Epithelial cell of esophagus (primary cell): ENCODE results near the gene COL16A1.

Source experiments
- DNase-seq: peaks from one replicate; pipeline ENCODE4 v3.0.0; 2010; ENCODE audit warnings: low read depth
- H3K4me3 ChIP-seq: 2 replicates; pipeline ENCODE4 v1.5.1; 2011; ENCODE audit warnings: mild to moderate bottlenecking, low read length, control low read depth
- CTCF ChIP-seq: IDR thresholded peaks from 2 replicates; pipeline ENCODE4 v1.5.1; 2011; ENCODE audit warnings: low read depth, mild to moderate bottlenecking, low read length, control low read depth, inconsistent platforms; ENCODE audit not compliant: insufficient read depth; ENCODE audit errors: missing control alignments

Gene COL16A1

GRCh38 chr1:31732751-31733289, 29.0 kb upstream of the COL16A1 start:
- no peak for TF ChIP-seq CTCF
- no peak overlapping the region for H3K4me3 ChIP-seq
- DNase-seq, result no peak

- no peak for TF ChIP-seq CTCF
- no peak for DNase-seq
- H3K4me3 ChIP-seq, result no peak overlapping the region
Observed at GRCh38 chr1:31732343-31732742, 28.5 kb upstream of the COL16A1 start.

- no peak for DNase-seq
- no peak overlapping the region for H3K4me3 ChIP-seq
- TF ChIP-seq CTCF, result no peak
Observed at GRCh38 chr1:31731049-31731565, 27.3 kb upstream of the COL16A1 start.

- TF ChIP-seq CTCF, result no peak
Observed at GRCh38 chr1:31730336-31731048, 26.7 kb upstream of the COL16A1 start.

GRCh38 chr1:31727849-31728248, 24.0 kb upstream of the COL16A1 start:
- no peak overlapping the region for H3K4me3 ChIP-seq
- no peak for TF ChIP-seq CTCF

More at GRCh38 chr1:31730336-31731048, 26.7 kb upstream of the COL16A1 start:
- H3K4me3 ChIP-seq, result no peak overlapping the region
- DNase-seq, result peak; percentile 62

GRCh38 chr1:31727195-31727594, 23.4 kb upstream of the COL16A1 start:
- TF ChIP-seq CTCF, result no peak
- no peak overlapping the region for H3K4me3 ChIP-seq
- no peak for DNase-seq

More at GRCh38 chr1:31727849-31728248, 24.0 kb upstream of the COL16A1 start:
- no peak for DNase-seq
